HPDE6-E6E7 (cell line): ENCODE measurements around the gene KIFAP3.
"Not testable (repeated sequence)": the region's sequence is repeated elsewhere in the genome, so short reads cannot be mapped to it uniquely, and the experiment has no call there.

Source experiments
- DNase-seq: peaks from one replicate; pipeline ENCODE4 v3.0.0; 2011; ENCODE audit warnings: missing footprints; ENCODE audit errors: extremely low spot score

The KIFAP3 gene

GRCh38 chr1:169889871-169890270, 184.6 kb downstream of the KIFAP3 start:
- DNase-seq = no peak

GRCh38 chr1:169886931-169887330, 187.6 kb downstream of the KIFAP3 start:
- no peak for DNase-seq

GRCh38 chr1:169886422-169886821, 188.1 kb downstream of the KIFAP3 start:
- no peak for DNase-seq

GRCh38 chr1:169885207-169885606, 189.3 kb downstream of the KIFAP3 start:
- no peak for DNase-seq

- DNase-seq = no peak
Measured at GRCh38 chr1:169884634-169885033, 189.9 kb downstream of the KIFAP3 start.

GRCh38 chr1:169882039-169882511, 192.4 kb downstream of the KIFAP3 start:
- DNase-seq = no peak

- no peak for DNase-seq
Measured at GRCh38 chr1:169879034-169879840, 195.3 kb downstream of the KIFAP3 start.

- DNase-seq = no peak
Measured at GRCh38 chr1:169878498-169878897, 196.0 kb downstream of the KIFAP3 start.

GRCh38 chr1:169877800-169878491, 196.5 kb downstream of the KIFAP3 start:
- no peak for DNase-seq

GRCh38 chr1:169874229-169874628, 200.3 kb downstream of the KIFAP3 start:
- DNase-seq = no peak

GRCh38 chr1:169873582-169874199, 200.8 kb downstream of the KIFAP3 start:
- no peak for DNase-seq

- no peak for DNase-seq
Measured at GRCh38 chr1:169872906-169873305, 201.6 kb downstream of the KIFAP3 start.

GRCh38 chr1:169871988-169872387, 202.5 kb downstream of the KIFAP3 start:
- not testable (repeated sequence) for DNase-seq
